ENCODE measurements around the gene TSPEAR.

TSPEAR gene

DNA sequence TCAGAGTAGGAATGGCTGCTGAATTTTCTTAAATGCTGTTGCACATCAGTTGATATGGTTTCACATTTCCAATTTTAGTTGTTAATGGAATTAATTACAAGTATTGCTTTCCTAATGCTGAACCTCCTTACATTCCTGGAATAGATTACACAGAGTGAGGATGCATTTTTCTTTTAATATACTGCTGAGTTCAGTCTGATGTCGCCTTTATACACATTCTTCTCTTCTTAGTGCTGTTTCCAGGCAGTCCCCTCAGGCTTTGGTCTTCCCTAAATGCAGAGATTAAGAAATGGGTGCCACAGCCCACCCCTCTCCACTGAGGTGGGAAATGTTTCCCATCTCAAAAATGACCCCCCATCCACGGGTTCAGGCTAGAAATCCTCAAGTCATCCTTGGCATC is 6.7 kb upstream of the TSPEAR start:
- DNase-seq, result no peak

DNA sequence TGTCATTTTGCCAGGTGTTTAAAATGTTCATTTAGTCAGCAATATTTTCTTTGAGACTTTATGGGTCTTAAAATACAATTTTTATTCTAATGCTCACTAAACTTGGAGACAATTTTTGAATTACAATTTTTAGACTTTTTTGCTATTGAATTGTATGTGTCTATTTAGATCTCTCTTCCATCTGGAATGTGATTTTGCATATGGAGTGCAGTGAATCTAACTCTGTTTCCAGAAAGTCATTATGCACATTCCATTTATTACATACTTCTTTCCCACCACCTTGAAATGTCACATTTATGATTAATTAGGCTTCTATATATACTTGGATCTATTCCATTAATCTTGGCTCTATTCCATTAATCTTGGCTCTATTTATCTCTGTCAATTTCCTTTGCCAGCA is 5.6 kb upstream of the TSPEAR start:
- DNase-seq, result no peak

DNA sequence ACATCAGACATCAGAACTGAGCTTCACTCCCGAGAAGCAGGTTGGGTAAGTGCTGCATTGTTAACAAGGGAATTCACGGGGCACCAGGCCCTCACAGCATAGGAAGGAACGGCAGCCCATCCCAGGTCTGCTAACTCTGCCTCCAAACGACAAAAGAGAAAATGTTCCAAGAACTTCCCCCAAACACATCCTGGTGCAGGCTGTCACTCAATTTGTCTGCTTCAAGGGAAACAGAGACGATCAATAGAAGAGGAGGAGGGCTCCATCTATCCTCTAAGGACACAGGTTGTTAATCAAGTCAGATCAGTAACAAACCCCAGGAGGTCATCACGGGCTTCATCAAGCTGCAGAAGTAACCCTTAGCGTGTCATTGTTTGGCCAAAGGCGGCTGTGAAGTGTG is 3.5 kb upstream of the TSPEAR start:
- DNase-seq, result no peak

DNA sequence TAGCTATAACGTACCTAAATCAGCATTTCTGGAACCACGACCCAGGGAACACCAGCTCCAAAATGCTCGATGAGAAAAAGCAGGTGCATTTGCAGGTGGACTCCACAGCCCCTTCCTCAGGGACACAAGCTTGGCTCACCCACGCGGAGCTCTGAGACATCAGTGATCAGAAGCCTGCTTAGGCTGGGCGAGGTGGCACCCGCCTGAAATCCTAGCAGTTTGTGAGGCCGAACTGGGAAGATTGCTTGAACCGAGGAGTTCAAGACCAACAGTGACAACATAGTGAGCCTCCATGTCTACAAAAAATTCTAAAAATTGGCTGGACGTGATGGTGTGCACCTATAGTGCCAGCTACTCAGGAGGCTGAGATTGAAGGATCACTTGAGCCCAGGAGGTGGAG is 2.5 kb upstream of the TSPEAR start:
- DNase-seq, result no peak

DNA sequence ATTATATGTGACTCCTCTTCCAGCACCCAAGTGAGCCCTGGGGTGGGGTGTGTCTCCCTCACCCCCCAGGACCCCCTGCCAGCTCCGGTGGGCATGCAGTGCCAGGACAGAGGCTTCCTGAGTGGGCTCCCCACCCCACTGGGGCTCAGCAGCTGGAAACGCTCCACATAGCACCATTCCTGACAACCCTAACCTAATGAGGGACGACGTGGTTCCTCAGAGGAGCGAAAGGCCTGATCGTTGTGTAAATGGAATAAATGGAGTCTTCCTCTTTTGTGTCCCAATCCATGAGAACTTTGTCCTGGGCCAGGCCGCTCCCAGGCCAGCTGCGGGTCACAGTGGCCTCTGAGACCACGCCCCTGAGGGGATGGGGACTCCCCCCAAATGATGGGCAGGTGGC is 1.8 kb upstream of the TSPEAR start:
- no peak for DNase-seq

DNA sequence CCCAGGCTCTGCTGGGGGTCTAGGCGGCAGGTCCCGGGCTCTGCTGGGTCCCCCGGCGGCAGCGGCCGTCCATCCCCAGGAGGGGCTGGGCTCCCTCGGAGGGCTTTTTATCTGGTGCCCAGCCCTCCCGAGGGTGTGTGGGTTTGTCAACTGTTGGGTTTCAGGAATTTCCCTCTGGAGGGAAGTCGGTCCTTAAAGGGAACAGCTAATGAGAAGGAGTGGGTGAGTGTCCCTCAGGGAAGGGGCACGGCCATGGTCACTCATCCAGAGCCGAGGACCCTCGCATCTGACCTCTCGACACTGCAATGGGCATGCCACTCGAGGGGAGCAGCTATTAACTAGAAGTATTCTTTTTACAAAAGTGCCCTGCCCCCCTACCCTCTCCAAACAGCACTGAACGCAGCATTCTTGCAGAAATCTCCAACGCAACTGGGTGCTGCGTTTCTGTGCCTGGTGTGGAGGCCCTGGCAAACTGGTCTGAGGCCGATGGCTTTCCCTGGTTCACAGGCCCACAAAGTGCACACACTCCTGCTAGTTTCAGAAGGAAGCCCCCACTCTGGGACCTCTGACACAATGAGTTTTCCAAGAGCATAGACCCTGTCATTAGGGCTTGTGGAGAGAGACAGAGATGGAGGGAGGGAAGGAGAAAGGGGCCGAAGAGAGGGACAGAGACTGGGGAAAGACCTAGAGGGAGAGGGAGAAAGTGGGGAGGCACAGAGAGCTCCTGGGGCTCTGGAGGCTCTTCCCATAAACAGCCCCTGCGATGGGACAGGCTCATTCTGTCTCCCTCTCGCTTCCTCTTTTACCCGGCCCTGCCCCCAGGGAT is 1.0 kb upstream of the TSPEAR start:
- no peak for DNase-seq

DNA sequence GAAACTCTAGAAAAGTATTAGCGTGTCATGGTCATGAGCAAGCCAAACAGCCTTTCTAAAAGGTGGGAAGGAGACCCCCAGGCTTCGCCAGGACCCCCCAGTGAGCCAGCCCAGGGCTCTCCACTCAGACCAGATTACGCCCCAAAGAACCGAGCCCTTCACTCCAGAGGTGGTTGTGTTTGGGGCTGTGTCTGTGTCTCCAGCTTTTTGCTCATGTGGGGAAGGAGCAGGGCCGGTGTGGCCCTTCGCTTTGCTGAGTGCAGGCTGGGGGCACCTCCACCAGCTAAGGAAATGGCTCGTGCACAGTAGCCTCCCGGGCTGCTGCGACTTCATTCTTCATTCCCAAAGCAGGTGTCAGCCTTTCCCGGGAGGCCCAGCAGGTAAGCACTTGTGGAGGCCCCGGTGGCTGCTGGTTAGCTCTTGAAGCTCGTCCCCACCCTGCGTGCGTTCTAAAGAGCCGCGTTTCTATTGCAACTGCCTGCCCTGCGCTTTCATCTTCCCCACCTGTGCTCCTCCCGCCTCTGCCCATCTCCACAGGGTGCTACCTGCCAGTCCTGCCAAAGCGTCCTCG is 531 bp downstream of the TSPEAR start:
- no peak for DNase-seq

DNA sequence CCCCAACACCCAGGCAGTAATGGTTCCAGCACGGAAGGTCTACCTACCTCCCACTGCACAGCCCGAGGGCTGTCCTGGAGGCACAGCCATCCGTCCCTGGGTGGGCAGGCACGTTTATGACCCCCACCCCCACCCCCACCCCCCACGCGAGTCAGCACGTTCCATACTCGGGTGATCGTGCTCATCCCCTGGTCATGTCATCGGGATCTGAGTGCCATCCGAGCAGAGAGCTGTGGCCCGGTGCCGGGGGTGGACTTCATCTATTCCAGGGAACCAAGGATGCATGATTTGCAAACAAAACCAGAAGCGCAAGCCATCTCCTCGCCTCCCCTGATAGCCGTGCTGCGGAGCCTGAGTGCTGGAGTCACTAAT is 1.1 kb downstream of the TSPEAR start:
- no peak for DNase-seq

DNA sequence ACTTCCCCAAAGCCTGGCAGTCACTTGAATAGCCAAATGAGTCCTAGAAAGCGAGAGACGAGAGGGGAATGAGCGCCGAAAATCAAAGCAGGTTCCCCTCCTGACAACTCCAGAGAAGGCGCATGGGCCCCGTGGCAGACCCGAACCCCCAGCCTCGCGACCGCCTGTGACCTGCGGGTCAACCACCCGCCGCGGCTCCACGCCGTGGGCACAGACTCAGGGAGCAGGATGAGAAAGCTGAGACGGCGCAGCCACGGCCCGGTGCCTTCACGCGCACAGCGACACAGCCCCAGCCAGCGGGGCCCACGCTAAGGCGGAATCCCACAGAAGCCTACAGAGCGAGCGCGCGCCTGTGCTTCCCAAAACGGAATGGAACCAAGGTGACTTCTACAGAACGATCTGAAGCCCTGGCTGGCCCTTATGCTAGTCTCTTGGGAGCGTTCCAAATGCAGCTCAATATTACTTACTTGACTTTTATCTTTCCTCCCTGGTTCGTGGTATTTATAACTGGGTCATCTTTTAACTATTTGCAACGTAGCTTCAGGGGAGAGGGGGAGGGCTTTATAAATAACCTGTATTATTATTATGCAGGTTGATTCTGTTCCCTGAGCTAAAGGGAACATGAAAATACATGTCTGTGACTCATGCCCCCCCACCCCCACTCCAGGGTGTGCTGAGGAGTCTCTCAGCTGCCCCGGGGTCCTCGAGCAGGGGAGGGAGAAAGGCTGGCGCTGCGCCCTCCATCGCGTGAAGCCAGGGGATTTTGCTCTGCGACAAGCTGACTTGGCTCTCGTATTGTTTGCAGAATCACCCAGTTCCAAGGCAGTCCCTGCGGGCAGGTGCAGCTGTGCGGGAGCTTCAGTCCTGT is 1.7 kb downstream of the TSPEAR start:
- peak; percentile 42 for DNase-seq

DNA sequence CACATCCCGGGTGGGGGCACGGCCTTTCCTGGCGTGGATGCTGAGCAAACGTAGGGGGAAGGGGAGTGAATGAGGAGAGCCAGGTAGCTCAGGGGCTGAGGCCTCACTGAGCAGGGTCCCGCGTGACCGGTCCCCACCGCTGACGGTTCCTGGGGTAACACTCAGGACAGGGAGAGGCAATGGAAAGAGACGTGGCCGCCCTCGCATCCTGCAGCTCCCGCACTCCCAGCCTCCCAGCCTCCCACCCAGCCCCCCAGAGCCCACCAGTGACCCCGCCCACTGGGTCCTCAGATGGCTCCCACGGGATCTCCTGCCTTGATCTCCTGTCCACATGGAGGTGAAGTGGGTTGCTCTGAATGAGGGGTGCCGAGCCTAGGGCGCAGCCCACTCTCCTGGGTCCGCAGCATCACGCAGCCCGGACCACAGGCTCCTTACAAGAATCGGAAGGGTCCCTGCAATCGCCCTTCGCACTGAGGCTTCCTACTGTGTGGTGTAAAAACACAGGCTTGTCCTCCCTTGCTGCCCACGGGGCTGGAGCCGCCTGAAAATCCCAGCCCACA is 2.4 kb downstream of the TSPEAR start:
- no peak for DNase-seq

DNA sequence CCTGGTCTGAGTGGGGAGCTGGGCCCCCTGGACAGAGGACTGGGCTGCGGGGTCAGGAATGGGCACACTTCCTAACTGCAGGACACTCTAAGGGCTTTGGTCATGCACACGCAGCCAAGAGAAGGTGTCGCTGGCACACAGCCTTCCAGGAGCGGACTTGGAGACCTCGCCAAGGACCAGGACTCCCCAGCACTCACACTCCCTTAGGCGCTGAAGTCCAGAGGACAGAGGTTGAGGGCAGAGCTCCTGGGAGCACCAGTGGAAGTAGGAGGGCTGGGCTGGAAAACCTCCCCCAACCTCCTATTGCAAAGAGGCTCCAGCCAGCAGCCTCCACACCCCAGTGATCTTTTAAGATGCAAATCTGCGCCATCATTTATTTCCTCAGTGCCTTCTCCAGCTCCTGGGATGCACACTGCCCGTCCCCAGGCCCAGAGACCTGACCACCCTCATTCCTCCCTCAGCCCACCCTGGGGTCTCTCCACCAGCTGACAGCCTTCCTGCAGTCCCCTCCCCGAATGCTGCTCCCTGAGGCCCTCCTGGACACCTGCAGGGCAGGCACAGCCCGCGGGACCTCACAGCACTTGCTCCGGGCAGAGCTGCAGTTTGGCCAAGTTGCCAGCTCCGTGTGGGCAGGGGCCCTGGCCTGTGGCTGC is 3.0 kb downstream of the TSPEAR start:
- no peak for DNase-seq

DNA sequence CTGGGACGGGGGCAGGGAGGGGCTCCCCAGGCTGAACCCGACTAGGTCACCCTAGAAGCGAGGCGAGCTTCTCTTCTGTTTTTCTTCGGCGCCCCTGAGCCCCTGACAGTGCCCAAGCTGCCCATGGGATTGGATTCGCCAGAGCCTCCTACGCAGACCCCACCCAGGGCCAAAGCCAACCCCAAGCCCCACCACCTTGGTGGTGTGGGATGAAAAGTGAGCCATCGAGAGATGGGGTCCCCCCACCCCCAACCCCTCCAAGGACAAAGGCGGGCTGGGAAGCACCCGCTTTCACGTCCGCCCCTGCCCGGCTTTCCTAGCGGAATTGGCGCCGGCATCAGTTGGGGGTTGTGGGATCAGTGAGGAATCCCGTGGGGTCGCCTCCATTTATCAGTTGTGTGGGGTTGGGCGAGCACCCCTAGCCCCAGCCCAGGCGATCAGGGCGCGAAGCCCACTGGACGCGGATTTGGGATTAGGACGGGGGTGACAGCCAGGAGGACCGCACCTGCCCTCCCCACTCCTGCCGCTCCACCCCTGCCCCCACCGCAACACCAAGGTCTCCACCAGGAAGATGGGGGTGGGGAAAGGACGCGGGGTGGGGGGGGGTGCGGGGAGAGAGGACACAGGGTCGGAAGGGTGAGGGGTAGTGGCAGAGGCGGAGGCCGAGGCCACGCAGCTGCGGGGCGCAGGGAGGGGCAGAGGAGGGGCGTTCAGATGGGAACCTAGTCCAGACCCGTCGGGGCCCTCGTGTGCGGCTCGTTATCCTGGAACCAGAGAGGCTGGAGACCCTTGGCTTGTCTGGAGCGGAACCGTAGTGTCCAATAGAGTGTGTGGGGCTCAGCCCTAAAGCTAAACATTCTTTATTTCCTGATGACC is 4.4 kb downstream of the TSPEAR start:
- DNase-seq, result no peak

DNA sequence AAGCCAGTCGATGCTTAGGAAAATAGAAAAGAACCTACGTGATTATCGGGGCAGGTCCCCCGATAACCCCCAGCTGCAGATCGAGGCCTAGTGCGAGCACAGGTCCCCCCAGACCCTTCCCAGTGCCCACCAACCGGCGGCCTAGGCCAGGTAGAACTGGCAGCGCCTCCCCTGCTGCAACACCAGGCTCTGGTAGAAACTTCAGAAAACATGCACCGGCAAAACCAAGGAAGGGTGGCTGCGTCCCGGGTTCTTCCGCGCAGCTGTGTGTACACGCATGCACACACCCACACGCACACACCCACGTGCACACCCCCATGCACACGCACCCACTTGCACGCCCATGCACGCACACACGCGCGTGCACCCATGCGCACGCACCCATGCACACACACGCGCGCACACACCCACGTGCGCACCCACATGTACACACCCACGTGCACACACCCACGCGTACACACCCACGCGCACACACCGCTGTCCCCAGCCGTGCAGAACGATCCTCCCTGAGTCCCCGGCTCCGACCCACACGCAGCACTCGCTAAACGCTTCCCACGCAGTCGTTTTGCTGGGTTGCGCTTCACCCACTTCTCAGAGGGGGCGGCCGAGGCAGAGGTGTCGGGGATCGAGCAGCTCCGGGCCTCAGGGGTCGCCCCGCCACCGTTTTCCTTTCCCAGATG is 5.2 kb downstream of the TSPEAR start:
- DNase-seq, result no peak

DNA sequence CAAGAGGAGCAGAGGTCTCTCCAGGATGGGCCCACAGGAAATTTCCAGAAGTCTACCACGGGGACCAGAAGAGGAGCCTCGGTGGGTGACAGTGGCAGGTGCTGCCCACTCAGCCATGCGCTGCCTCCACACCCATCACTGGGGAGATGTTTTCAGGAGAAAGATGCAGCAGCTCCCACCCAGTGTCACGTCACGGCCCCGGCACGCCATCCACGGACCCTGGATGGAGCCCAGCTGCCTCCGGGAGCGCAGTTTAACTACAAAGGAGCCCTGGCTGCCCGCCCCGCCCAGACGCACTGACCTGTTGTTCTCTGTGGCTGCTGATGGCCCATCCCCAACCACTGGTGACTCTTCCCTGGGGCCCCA is 6.8 kb downstream of the TSPEAR start:
- DNase-seq, result no peak

DNA sequence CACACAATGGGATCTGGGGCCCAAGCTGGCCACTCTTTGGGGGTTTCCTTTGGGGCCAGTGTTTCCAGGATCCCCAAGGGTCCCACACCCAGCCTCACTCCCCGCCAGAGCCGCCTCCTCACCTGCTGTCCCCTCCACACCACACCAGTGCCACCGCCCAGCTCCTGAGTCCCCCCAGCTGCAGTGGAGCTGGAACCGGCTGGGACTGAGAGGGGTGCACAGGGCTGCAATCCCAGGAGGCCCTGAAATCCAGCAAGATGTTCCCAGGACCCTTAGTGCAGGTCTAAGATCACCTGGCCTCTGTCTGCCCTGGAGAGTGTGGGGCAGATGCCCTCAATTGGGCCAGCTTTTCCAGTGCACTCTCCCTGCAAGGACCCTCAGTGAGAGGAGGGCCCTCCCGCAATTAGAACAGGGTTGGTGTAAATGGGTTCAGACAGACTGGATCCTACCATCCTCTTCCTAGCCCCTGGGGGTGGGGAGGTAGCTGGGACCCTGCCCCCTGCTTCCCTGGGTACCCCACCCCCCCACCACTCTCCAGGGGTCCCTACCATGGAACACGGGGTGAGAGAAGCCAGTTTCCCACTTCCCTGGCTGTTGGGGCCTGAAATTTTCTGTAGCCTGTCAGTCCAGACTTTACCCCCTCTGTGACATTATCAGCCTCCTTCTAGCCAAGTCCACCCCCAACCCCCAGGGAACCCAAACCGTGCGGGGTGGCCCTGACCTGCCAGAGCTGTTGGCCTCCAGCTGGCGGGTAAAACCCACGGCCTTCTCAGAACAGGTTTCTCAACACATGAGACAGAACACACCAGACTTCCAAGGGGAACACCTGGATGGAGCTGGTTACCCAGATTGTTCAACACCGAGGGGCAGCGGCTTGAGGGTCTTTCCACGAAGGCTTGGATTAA is 7.4 kb downstream of the TSPEAR start:
- DNase-seq, result no peak

DNA sequence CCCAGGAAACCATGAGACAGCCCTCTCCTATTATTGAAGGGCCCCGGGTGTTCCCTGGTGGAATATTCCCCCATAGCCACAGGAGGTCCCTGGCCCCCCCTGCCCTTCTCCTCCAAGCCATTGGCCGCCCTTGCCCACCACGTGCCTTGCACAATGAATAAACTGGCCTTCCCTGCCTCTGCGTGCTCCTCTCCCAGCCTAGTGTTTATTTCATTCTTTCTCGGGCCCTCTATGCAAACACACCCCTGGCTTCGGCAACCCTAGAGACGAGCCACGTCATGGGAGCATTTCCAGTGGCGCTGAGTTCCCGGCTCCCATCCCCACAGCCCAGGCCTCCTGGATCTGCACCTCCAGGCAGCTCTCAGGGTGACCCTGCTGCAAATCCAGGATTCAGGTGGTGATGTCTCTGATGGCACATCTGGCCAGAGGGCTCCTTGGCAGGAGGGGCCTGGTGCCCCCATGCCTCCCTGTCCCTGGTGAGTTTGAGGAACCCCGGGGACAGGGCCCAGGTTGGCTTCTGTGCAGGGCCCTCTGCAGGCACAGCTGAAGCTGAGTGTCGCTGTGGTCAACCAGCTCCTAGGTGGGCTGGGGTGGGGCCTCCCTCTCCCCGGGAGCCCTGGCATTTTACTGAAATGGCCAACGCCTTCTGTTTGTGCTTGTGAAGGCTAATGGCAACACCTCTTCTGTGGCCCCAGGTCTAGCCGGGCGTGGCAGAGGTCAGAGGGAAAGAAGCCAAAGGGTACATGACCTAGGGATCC is 8.2 kb downstream of the TSPEAR start:
- DNase-seq, result no peak

DNA sequence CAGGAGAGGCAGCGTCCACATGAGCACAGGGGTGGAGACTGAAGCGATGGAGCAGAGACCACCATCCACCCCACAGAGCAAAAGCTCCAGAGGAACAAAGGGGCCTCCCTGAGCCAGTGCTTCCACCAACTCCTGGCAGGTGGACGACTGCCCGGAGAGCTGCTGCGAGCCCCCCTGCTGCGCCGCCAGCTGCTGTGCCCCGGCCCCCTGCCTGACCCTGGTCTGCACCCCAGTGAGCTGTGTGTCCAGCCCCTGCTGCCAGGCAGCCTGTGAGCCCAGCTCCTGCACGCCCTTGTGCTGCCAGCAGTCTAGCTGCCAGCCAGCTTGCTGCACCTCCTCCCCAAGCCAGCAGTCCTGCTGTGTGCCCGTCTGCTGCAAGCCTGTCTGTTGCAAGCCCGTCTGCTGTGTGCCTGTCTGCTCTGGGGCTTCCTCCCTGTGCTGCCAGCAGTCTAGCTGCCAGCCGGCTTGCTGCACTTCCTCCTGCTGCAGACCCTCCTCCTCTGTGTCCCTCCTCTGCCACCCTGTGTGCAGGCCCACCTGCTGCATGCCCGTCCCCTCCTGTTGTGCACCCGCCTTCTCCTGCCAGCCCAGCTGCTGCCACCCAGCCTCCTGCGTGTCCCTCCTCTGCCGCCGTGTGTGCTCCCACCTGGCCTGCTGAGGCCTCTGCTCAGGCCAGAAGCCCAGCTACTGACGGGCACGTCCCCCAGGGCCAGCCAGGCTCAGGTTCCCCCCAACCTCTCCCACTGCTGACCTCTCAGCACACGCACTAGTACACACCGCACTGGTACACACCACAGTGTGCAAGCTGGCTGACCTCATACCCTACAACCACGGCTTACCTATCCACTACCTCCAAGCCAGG is 9.0 kb downstream of the TSPEAR start:
- DNase-seq, result no peak

DNA sequence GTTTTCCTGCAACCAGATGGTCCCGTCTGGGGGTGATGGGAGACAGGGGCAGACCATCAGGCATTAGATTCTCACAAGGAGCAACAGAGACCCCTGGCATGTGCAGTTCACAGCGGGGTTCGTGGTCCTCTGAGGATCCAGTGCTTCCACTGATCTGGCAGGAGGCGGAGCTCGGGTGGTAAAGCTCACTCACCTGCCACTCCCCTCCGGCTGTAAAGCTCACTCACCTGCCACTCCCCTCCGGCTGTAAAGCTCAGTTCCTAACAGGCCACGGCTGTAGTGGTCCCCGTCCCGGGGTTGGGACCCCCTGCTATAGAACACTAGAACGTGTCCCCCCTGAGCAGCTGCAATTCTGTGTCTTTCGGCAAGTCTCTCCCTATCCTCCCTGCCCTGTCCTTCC is 9.8 kb downstream of the TSPEAR start:
- DNase-seq, result no peak

DNA sequence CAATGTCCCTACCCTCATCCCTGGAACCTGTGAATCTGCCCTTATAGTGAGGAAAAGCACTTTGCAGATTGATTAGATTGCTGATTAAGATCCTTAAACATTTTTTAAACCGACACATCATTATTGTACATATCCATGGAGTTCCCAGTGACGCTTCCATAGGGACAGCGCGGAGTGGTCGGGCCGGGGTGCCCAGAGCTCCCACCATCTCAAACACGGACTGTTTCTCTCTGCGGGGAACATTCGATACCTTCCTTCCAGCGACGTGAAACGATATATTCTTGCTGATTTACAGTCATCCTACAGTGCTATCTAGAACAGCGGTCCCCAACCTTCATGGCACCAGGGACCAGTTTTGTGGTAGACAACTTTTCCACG is 10.4 kb downstream of the TSPEAR start:
- no peak for DNase-seq
